HepG2 (cell line): ENCODE results near the gene TP53.

Experiments
- CREB1 ChIP-seq, 2 experiments: fragments of 450-650 bp in 1 of 2; IDR thresholded peaks; 2 replicates each; pipeline ENCODE4 v1.6.1; 2016 to 2017; ENCODE audit warnings: control low read depth in 1 of 2, mild to moderate bottlenecking in 1 of 2, missing compliant biosample characterization in 1 of 2, missing genetic modification characterization in 1 of 2
- CTCF ChIP-seq: sonication (generic); formaldehyde crosslinking; IDR thresholded peaks from 2 replicates; pipeline ENCODE4 v1.5.0; 2020; ENCODE audit warnings: mild to moderate bottlenecking, missing genetic modification reagents, moderate library complexity
- HCFC1 ChIP-seq: fragments of 150-350 bp; IDR thresholded peaks from 2 replicates; pipeline ENCODE4 v1.6.1; 2014; ENCODE audit warnings: low read depth, low read length
- KDM3A ChIP-seq: IDR thresholded peaks from 2 replicates; pipeline ENCODE4 v1.6.1; 2018; ENCODE audit warnings: low read depth, missing compliant biosample characterization
- POLR2A ChIP-seq, 2 experiments: IDR thresholded peaks; 2 replicates each; pipeline ENCODE4 v1.6.1; 2011; ENCODE audit warnings: low read depth in 2 of 2, low read length in 2 of 2, mild to moderate bottlenecking in 1 of 2, moderate library complexity in 1 of 2; ENCODE audit not compliant: insufficient read depth in 1 of 2
- SIN3A ChIP-seq: IDR thresholded peaks from 2 replicates; pipeline ENCODE4 v1.6.1; 2011; ENCODE audit warnings: low read depth, mild to moderate bottlenecking, control low read depth, low read length, borderline replicate concordance
- ZNF282 ChIP-seq: fragments of 450-650 bp; IDR thresholded peaks from 2 replicates; pipeline ENCODE4 v1.6.1; 2018; ENCODE audit not compliant: partially characterized antibody
- ZZZ3 ChIP-seq: sonication (generic); formaldehyde crosslinking; IDR thresholded peaks from 2 replicates; pipeline ENCODE4 v1.4.0; 2020; ENCODE audit warnings: missing genetic modification reagents, mild to moderate bottlenecking, borderline replicate concordance
- TF ChIP-seq, protein P1 (sequence below): sonication (generic); formaldehyde crosslinking; IDR thresholded peaks from 2 replicates; pipeline ENCODE4 v1.4.0; 2020; ENCODE audit warnings: missing genetic modification reagents
- TF ChIP-seq, protein P2 (sequence below), 2 experiments: IDR thresholded peaks; 2 replicates each; pipeline ENCODE4 v1.6.1; 2011 to 2012; ENCODE audit warnings: low read length in 2 of 2, borderline replicate concordance in 1 of 2, low read depth in 1 of 2, mild to moderate bottlenecking in 1 of 2, moderate library complexity in 1 of 2
- TF ChIP-seq, protein P3 (sequence below): sonication (generic); formaldehyde crosslinking; IDR thresholded peaks from 2 replicates; pipeline ENCODE4 v1.9.0; 2021; ENCODE audit warnings: missing genetic modification reagents, mild to moderate bottlenecking, borderline replicate concordance

DNA sequence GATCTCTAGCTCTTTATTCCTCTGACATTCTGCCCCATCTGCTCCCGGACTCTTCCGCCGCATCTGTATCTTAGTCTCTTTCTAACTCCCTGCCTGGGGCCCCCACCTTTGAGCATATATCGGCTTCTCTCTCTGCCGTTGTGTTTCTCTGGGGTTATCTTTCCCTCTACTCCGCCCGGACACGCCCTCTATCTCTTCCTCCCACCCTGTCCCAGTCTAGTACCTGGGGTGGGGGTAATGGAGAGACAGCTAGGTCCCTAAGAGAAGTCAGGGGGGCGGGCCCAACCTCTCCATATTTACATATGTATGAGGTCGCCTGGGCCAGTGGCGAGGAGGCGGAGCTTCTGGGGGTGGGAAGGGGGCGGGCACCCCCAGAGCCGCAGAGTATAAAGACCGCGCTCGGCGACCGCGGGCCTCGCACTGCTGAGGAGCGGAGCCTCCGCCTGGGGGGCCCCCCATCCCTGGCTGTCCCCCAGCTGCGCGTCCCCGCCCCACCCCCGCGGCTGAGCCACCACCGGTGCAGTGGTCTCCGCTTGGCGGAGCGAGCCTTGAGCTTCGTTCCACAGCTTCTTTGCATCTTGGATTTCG lies 36.7 kb downstream of the TP53 start, which contains the start of gene ATP1B2:
- TF ChIP-seq POLR2A (IDR thresholded peaks at IDR 0.05; ENCODE audit: insufficient read depth in 1 of 2, low read depth in 2 of 2, low read length in 2 of 2) (no peak), CTCF (CRISPR knock-in tag) (no peak), ZZZ3 (no peak), HCFC1 (no peak), SIN3A (no peak), ZNF282 (no peak), CREB1 (IDR thresholded peaks at IDR 0.05) (no peak), CREB1 (CRISPR knock-in tag; IDR thresholded peaks at IDR 0.05) (no peak), KDM3A (CRISPR knock-in tag) (no peak)
- TF ChIP-seq, protein P1, sequence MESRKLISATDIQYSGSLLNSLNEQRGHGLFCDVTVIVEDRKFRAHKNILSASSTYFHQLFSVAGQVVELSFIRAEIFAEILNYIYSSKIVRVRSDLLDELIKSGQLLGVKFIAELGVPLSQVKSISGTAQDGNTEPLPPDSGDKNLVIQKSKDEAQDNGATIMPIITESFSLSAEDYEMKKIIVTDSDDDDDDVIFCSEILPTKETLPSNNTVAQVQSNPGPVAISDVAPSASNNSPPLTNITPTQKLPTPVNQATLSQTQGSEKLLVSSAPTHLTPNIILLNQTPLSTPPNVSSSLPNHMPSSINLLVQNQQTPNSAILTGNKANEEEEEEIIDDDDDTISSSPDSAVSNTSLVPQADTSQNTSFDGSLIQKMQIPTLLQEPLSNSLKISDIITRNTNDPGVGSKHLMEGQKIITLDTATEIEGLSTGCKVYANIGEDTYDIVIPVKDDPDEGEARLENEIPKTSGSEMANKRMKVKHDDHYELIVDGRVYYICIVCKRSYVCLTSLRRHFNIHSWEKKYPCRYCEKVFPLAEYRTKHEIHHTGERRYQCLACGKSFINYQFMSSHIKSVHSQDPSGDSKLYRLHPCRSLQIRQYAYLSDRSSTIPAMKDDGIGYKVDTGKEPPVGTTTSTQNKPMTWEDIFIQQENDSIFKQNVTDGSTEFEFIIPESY = no peak
- TF ChIP-seq, protein P2, sequence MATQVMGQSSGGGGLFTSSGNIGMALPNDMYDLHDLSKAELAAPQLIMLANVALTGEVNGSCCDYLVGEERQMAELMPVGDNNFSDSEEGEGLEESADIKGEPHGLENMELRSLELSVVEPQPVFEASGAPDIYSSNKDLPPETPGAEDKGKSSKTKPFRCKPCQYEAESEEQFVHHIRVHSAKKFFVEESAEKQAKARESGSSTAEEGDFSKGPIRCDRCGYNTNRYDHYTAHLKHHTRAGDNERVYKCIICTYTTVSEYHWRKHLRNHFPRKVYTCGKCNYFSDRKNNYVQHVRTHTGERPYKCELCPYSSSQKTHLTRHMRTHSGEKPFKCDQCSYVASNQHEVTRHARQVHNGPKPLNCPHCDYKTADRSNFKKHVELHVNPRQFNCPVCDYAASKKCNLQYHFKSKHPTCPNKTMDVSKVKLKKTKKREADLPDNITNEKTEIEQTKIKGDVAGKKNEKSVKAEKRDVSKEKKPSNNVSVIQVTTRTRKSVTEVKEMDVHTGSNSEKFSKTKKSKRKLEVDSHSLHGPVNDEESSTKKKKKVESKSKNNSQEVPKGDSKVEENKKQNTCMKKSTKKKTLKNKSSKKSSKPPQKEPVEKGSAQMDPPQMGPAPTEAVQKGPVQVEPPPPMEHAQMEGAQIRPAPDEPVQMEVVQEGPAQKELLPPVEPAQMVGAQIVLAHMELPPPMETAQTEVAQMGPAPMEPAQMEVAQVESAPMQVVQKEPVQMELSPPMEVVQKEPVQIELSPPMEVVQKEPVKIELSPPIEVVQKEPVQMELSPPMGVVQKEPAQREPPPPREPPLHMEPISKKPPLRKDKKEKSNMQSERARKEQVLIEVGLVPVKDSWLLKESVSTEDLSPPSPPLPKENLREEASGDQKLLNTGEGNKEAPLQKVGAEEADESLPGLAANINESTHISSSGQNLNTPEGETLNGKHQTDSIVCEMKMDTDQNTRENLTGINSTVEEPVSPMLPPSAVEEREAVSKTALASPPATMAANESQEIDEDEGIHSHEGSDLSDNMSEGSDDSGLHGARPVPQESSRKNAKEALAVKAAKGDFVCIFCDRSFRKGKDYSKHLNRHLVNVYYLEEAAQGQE (IDR thresholded peaks at IDR 0.05; ENCODE audit: borderline replicate concordance in 1 of 2, low read depth in 1 of 2, low read length in 2 of 2) = no peak
- TF ChIP-seq, protein P3, sequence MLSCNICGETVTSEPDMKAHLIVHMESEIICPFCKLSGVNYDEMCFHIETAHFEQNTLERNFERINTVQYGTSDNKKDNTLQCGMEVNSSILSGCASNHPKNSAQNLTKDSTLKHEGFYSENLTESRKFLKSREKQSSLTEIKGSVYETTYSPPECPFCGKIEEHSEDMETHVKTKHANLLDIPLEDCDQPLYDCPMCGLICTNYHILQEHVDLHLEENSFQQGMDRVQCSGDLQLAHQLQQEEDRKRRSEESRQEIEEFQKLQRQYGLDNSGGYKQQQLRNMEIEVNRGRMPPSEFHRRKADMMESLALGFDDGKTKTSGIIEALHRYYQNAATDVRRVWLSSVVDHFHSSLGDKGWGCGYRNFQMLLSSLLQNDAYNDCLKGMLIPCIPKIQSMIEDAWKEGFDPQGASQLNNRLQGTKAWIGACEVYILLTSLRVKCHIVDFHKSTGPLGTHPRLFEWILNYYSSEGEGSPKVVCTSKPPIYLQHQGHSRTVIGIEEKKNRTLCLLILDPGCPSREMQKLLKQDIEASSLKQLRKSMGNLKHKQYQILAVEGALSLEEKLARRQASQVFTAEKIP = no peak
